ENCODE data around the gene CAPZA1.

Gene CAPZA1

DNA sequence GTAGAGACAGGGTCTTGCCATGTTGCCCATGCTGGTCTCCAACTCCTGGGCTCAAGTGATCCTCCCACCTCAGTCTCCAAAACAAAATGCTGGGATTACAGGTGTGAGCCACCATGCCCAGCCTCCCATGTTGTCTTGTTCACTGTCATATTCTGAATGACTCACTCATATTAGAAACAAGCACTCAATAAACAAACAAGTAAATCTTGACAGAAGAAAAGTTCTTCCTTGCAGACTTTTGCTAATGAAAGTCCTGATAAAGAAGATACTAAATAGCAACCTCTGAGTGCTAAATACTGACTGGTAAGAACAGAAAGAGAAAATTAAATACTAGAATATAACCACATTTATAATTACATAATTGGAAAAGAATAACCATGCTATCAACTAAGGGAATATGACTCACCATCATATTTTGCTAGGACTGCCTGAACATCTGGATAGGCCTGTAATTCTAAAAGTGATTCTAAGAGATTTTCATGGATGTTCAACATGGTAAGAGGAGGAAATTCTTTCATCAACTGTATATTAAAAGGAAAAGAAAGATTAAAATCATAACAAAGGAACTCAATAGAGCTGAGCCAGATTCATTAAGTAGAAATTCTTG is 37.9 kb upstream of the CAPZA1 start:
- Histone ChIP-seq H3K4me3 (ENCODE audit: low read depth, low read length) (no peak overlapping the region), H2BK5ac (ENCODE audit: low read depth, low read length, poor library complexity) (no peak overlapping the region), H4K12ac (ENCODE audit: low read depth, low read length) (no peak overlapping the region), H3K79me1 (ENCODE audit: low read length) (no peaks in the 10 kb centered on the region), H3K36me3 (ENCODE audit: control insufficient read depth in 1 of 2, insufficient read depth in 2 of 2, low read length in 2 of 2) (peaks cover 0 to 2% of the 10 kb centered on the region in 2 experiments), H2BK12ac (ENCODE audit: low read length) (no peak overlapping the region), H3K79me2 (ENCODE audit: control insufficient read depth, insufficient read depth, low read length, poor library complexity) (no peaks in the 10 kb centered on the region), H3K27me3 (ENCODE audit: insufficient read depth, low read length) (no peaks in the 10 kb centered on the region), H3K4me1 (ENCODE audit: control insufficient read depth in 1 of 2, insufficient read depth in 2 of 2, low read length in 2 of 2) (no peaks in the 10 kb centered on the region), H3K4me2 (ENCODE audit: low read length) (no peak overlapping the region), H4K91ac (ENCODE audit: low read depth, low read length) (no peak overlapping the region), H3K23ac (ENCODE audit: low read length) (no peak overlapping the region), H3K9me3 (ENCODE audit: insufficient read depth, low read depth, low read length) (no peaks in the 10 kb centered on the region), H2AFZ (ENCODE audit: insufficient read depth, low read length, poor library complexity) (no peak overlapping the region), H2BK120ac (ENCODE audit: insufficient read depth, low read length, poor library complexity) (no peak overlapping the region), H3K14ac (ENCODE audit: low read length) (no peak overlapping the region), H3K4ac (ENCODE audit: low read depth, low read length) (no peak overlapping the region), H3K27ac (ENCODE audit: low read depth, low read length) (no peak overlapping the region), H3K9ac (ENCODE audit: low read length) (no peak overlapping the region), H3K18ac (ENCODE audit: low read length) (no peak overlapping the region), H4K8ac (ENCODE audit: low read depth, low read length) (no peak overlapping the region), H2AK5ac (ENCODE audit: low read length) (no peak overlapping the region)
- DNase-seq = peak in 1 of 2 donors; percentile 29

DNA sequence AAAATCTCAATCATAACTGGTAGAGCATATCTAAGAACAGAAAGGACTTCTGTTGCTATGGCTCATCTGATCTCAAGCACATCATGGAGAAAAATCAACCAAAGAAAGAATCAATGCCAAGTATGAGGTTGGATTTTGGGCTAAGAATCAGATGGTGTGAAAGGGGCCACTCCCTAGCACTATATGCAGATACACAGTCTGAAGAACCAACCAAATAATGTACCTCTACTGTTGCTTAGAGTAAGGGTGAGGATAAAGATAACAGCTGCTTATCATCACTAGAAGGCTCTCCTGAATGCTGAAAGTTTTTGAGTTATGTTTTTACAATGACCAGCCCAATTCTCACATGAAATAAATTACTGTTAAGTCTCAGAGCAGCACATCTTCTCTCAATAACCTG is 36.3 kb upstream of the CAPZA1 start:
- no peak overlapping the region for H3K4me2 ChIP-seq (ENCODE audit: low read length)
- no peak for DNase-seq
- H2AK5ac ChIP-seq (ENCODE audit: low read length) = no peak overlapping the region
- H3K9me3 ChIP-seq (ENCODE audit: insufficient read depth, low read depth, low read length) = no peaks in the 10 kb centered on the region
- no peak overlapping the region for H2AFZ ChIP-seq (ENCODE audit: insufficient read depth, low read length, poor library complexity)
- H3K27me3 ChIP-seq (ENCODE audit: insufficient read depth, low read length) = no peaks in the 10 kb centered on the region
- no peak overlapping the region for H4K8ac ChIP-seq (ENCODE audit: low read depth, low read length)
- no peaks in the 10 kb centered on the region for H3K79me2 ChIP-seq (ENCODE audit: control insufficient read depth, insufficient read depth, low read length, poor library complexity)
- no peak overlapping the region for H2BK120ac ChIP-seq (ENCODE audit: insufficient read depth, low read length, poor library complexity)
- H3K4ac ChIP-seq (ENCODE audit: low read depth, low read length) = no peak overlapping the region
- peaks cover 0 to 3% of the 10 kb centered on the region in 2 experiments for H3K36me3 ChIP-seq (ENCODE audit: control insufficient read depth in 1 of 2, insufficient read depth in 2 of 2, low read length in 2 of 2)
- no peak overlapping the region for H2BK5ac ChIP-seq (ENCODE audit: low read depth, low read length, poor library complexity)
- no peak overlapping the region for H3K14ac ChIP-seq (ENCODE audit: low read length)
- no peak overlapping the region for H2BK12ac ChIP-seq (ENCODE audit: low read length)
- H4K12ac ChIP-seq (ENCODE audit: low read depth, low read length) = no peak overlapping the region
- no peaks in the 10 kb centered on the region for H3K4me1 ChIP-seq (ENCODE audit: control insufficient read depth in 1 of 2, insufficient read depth in 2 of 2, low read length in 2 of 2)
- no peak overlapping the region for H3K23ac ChIP-seq (ENCODE audit: low read length)
- H3K79me1 ChIP-seq (ENCODE audit: low read length) = no peaks in the 10 kb centered on the region
- H3K27ac ChIP-seq (ENCODE audit: low read depth, low read length) = no peak overlapping the region
- H4K91ac ChIP-seq (ENCODE audit: low read depth, low read length) = no peak overlapping the region
- H3K18ac ChIP-seq (ENCODE audit: low read length) = no peak overlapping the region
- no peak overlapping the region for H3K4me3 ChIP-seq (ENCODE audit: low read depth, low read length)
- H3K9ac ChIP-seq (ENCODE audit: low read length) = no peak overlapping the region

- H3K79me1 ChIP-seq (ENCODE audit: low read length) = no peaks in the 10 kb centered on the region
- H4K91ac ChIP-seq (ENCODE audit: low read depth, low read length) = no peak overlapping the region
- H4K8ac ChIP-seq (ENCODE audit: low read depth, low read length) = no peak overlapping the region
- H3K9ac ChIP-seq (ENCODE audit: low read length) = no peak overlapping the region
- H2BK12ac ChIP-seq (ENCODE audit: low read length) = no peak overlapping the region
- H2BK5ac ChIP-seq (ENCODE audit: low read depth, low read length, poor library complexity) = no peak overlapping the region
- H3K27me3 ChIP-seq (ENCODE audit: insufficient read depth, low read length) = no peaks in the 10 kb centered on the region
- no peak overlapping the region for H3K18ac ChIP-seq (ENCODE audit: low read length)
- DNase-seq = no peak
- no peak overlapping the region for H3K4ac ChIP-seq (ENCODE audit: low read depth, low read length)
- no peak overlapping the region for H2AFZ ChIP-seq (ENCODE audit: insufficient read depth, low read length, poor library complexity)
- no peak overlapping the region for H3K4me2 ChIP-seq (ENCODE audit: low read length)
- H2AK5ac ChIP-seq (ENCODE audit: low read length) = no peak overlapping the region
- H3K79me2 ChIP-seq (ENCODE audit: control insufficient read depth, insufficient read depth, low read length, poor library complexity) = no peaks in the 10 kb centered on the region
- peak overlapping the region; percentile 79 for H3K27ac ChIP-seq (ENCODE audit: low read depth, low read length)
- peaks cover 0 to 2% of the 10 kb centered on the region in 2 experiments for H3K4me1 ChIP-seq (ENCODE audit: control insufficient read depth in 1 of 2, insufficient read depth in 2 of 2, low read length in 2 of 2)
- H3K9me3 ChIP-seq (ENCODE audit: insufficient read depth, low read depth, low read length) = no peaks in the 10 kb centered on the region
- H3K23ac ChIP-seq (ENCODE audit: low read length) = no peak overlapping the region
- no peak overlapping the region for H2BK120ac ChIP-seq (ENCODE audit: insufficient read depth, low read length, poor library complexity)
- H4K12ac ChIP-seq (ENCODE audit: low read depth, low read length) = no peak overlapping the region
- no CpG with 5 or more reads among the region's 1 CpG for WGBS (ENCODE audit: extremely low coverage, insufficient coverage, insufficient read length)
- no peak overlapping the region for H3K14ac ChIP-seq (ENCODE audit: low read length)
- no peak overlapping the region for H3K4me3 ChIP-seq (ENCODE audit: low read depth, low read length)
- H3K36me3 ChIP-seq (ENCODE audit: control insufficient read depth in 1 of 2, insufficient read depth in 2 of 2, low read length in 2 of 2) = peaks cover 0 to 4% of the 10 kb centered on the region in 2 experiments
These were observed 29.9 kb upstream of the CAPZA1 start for GRCh38 chr1:112589766-112590165.

GRCh38 chr1:112594208-112594876 is 25.3 kb upstream of the CAPZA1 start:
- no peak overlapping the region for H2BK5ac ChIP-seq (ENCODE audit: low read depth, low read length, poor library complexity)
- H4K91ac ChIP-seq (ENCODE audit: low read depth, low read length) = no peak overlapping the region
- no peak overlapping the region for H2AFZ ChIP-seq (ENCODE audit: insufficient read depth, low read length, poor library complexity)
- no peaks in the 10 kb centered on the region for H3K79me1 ChIP-seq (ENCODE audit: low read length)
- H3K9me3 ChIP-seq (ENCODE audit: insufficient read depth, low read depth, low read length) = no peaks in the 10 kb centered on the region
- H3K4me2 ChIP-seq (ENCODE audit: low read length) = no peak overlapping the region
- H3K27ac ChIP-seq (ENCODE audit: low read depth, low read length) = no peak overlapping the region
- H3K36me3 ChIP-seq (ENCODE audit: control insufficient read depth in 1 of 2, insufficient read depth in 2 of 2, low read length in 2 of 2) = peaks cover 1 to 2% of the 10 kb centered on the region in 2 experiments
- no peak overlapping the region for H3K4me3 ChIP-seq (ENCODE audit: low read depth, low read length)
- H4K12ac ChIP-seq (ENCODE audit: low read depth, low read length) = no peak overlapping the region
- H3K79me2 ChIP-seq (ENCODE audit: control insufficient read depth, insufficient read depth, low read length, poor library complexity) = no peaks in the 10 kb centered on the region
- no peak overlapping the region for H3K9ac ChIP-seq (ENCODE audit: low read length)
- H3K4ac ChIP-seq (ENCODE audit: low read depth, low read length) = no peak overlapping the region
- H3K23ac ChIP-seq (ENCODE audit: low read length) = no peak overlapping the region
- H4K8ac ChIP-seq (ENCODE audit: low read depth, low read length) = no peak overlapping the region
- peak in 1 of 2 donors; percentile 62 for DNase-seq
- H3K27me3 ChIP-seq (ENCODE audit: insufficient read depth, low read length) = no peaks in the 10 kb centered on the region
- no CpG with 5 or more reads among the region's 3 CpGs for WGBS (ENCODE audit: extremely low coverage, insufficient coverage, insufficient read length)
- peaks cover 0 to 2% of the 10 kb centered on the region in 2 experiments for H3K4me1 ChIP-seq (ENCODE audit: control insufficient read depth in 1 of 2, insufficient read depth in 2 of 2, low read length in 2 of 2)
- H2AK5ac ChIP-seq (ENCODE audit: low read length) = no peak overlapping the region
- H2BK120ac ChIP-seq (ENCODE audit: insufficient read depth, low read length, poor library complexity) = no peak overlapping the region
- no peak overlapping the region for H3K14ac ChIP-seq (ENCODE audit: low read length)
- H2BK12ac ChIP-seq (ENCODE audit: low read length) = no peak overlapping the region
- H3K18ac ChIP-seq (ENCODE audit: low read length) = no peak overlapping the region
